Mesendoderm (in vitro differentiated cells): ENCODE results near the gene UGT2A2.

Experiments
- DNase-seq: peaks from one replicate; pipeline ENCODE4 v3.0.0; 2013
- H2AK5ac ChIP-seq: 2 replicates; pipeline ENCODE4 v1.6.1; 2013; ENCODE audit warnings: low read length, inconsistent platforms
- H2BK120ac ChIP-seq: 2 replicates; pipeline ENCODE4 v1.6.1; 2013; ENCODE audit warnings: low read depth, mild to moderate bottlenecking, low read length, moderate library complexity, mixed read lengths
- H2BK15ac ChIP-seq: replicated peaks from 2 replicates; pipeline ENCODE4 v1.6.1; 2013; ENCODE audit warnings: low read depth, mild to moderate bottlenecking, moderate library complexity
- H2BK5ac ChIP-seq: 2 replicates; pipeline ENCODE4 v1.6.1; 2013; ENCODE audit warnings: low read length, inconsistent platforms
- H3K18ac ChIP-seq: 2 replicates; pipeline ENCODE4 v1.6.1; 2013; ENCODE audit warnings: mild to moderate bottlenecking, low read length, mixed read lengths
- H3K23ac ChIP-seq: one replicate; pipeline ENCODE4 v1.6.1; 2013; ENCODE audit warnings: low read length
- H3K27ac ChIP-seq: 2 replicates; pipeline ENCODE4 v1.5.1; 2013; ENCODE audit warnings: low read depth, mild to moderate bottlenecking, inconsistent platforms, low read length, moderate library complexity
- H3K27me3 ChIP-seq: 2 replicates; pipeline ENCODE4 v1.6.1; 2013; ENCODE audit warnings: low read length, control low read depth, mild to moderate bottlenecking, inconsistent platforms; ENCODE audit not compliant: insufficient read depth, poor library complexity
- H3K36me3 ChIP-seq: 2 replicates; pipeline ENCODE4 v1.6.1; 2013; ENCODE audit warnings: low read length, inconsistent platforms; ENCODE audit not compliant: control insufficient read depth, insufficient read depth
- H3K4ac ChIP-seq: one replicate; pipeline ENCODE4 v1.6.1; 2013; ENCODE audit warnings: low read depth, mild to moderate bottlenecking, low read length, moderate library complexity
- H3K4me1 ChIP-seq: 2 replicates; pipeline ENCODE4 v1.6.1; 2013; ENCODE audit warnings: low read depth, low read length, inconsistent platforms; ENCODE audit not compliant: control insufficient read depth
- H3K4me2 ChIP-seq: 2 replicates; pipeline ENCODE4 v1.6.1; 2013; ENCODE audit warnings: low read length
- H3K4me3 ChIP-seq: 2 replicates; pipeline ENCODE4 v1.5.1; 2013; ENCODE audit warnings: mild to moderate bottlenecking, low read length
- H3K56ac ChIP-seq: one replicate; pipeline ENCODE4 v1.6.1; 2013; ENCODE audit warnings: low read length
- H3K79me1 ChIP-seq: 2 replicates; pipeline ENCODE4 v1.6.1; 2013; ENCODE audit warnings: low read length, inconsistent platforms
- H3K79me2 ChIP-seq: 2 replicates; pipeline ENCODE4 v1.6.1; 2013; ENCODE audit warnings: mild to moderate bottlenecking, low read length; ENCODE audit not compliant: control insufficient read depth, insufficient read depth
- H3K9ac ChIP-seq: 2 replicates; pipeline ENCODE4 v1.6.1; 2013; ENCODE audit warnings: low read length, inconsistent platforms
- H4K5ac ChIP-seq: one replicate; pipeline ENCODE4 v1.6.1; 2013; ENCODE audit warnings: low read length
- H4K8ac ChIP-seq: one replicate; pipeline ENCODE4 v1.6.1; 2013; ENCODE audit warnings: low read depth, mild to moderate bottlenecking, control low read depth, low read length, moderate library complexity
- WGBS: extraction: QIAGEN DNeasy Blood & Tissue Kit; methylation state at CpG from one replicate; pipeline ENCODE4 v1.1.7; 2013; ENCODE audit warnings: low lambda C conversion rate, missing lambda C conversion rate; ENCODE audit not compliant: insufficient coverage; ENCODE audit errors: extremely low coverage; 5-methylcytosine and 5-hydroxymethylcytosine counted together

UGT2A2 gene

DNA sequence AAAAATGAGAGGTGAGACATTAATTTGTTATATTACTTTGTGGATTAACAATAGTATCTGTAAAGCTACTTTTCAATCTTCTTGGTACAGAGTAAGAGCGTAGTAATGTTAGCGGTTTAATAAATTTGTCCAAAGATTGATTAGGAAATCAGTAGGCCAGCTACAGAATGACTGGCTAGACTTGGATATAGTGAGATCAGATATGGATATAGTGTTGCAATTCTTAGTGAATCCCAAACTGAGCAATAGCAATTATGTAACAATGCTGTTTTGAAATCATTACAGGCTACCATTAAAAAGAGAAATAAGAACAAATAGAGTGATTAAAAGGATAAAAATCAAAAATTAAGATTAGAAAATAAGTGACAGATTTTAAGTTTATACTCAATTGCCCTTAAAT is 847 bp upstream of the UGT2A2 start:
- no peaks in the 10 kb centered on the region for H3K36me3 ChIP-seq
- no peak overlapping the region for H2BK5ac ChIP-seq
- no peak for DNase-seq
- no peak overlapping the region for H3K18ac ChIP-seq
- H3K4me3 ChIP-seq, result no peak overlapping the region
- no peak overlapping the region for H2AK5ac ChIP-seq
- WGBS, result no CpG with 5 or more reads among the region's 2 CpGs
- H3K79me2 ChIP-seq, result no peaks in the 10 kb centered on the region
- no peaks in the 10 kb centered on the region for H3K27me3 ChIP-seq
- H3K4me2 ChIP-seq, result no peak overlapping the region
- no peak overlapping the region for H3K56ac ChIP-seq
- no peak overlapping the region for H3K27ac ChIP-seq
- no peaks in the 10 kb centered on the region for H3K79me1 ChIP-seq
- no peak overlapping the region for H4K8ac ChIP-seq
- no peaks in the 10 kb centered on the region for H3K4me1 ChIP-seq
- no peak overlapping the region for H2BK120ac ChIP-seq
- no peak overlapping the region for H3K9ac ChIP-seq
- no peak overlapping the region for H3K23ac ChIP-seq
- H4K5ac ChIP-seq, result no peak overlapping the region
- no peak overlapping the region for H3K4ac ChIP-seq
- H2BK15ac ChIP-seq, result no peak overlapping the region

- no peaks in the 10 kb centered on the region for H3K4me1 ChIP-seq
- no peak overlapping the region for H2AK5ac ChIP-seq
- no peaks in the 10 kb centered on the region for H3K27me3 ChIP-seq
- no peaks in the 10 kb centered on the region for H3K79me2 ChIP-seq
- H2BK5ac ChIP-seq, result no peak overlapping the region
- H2BK15ac ChIP-seq, result no peak overlapping the region
- H3K56ac ChIP-seq, result no peak overlapping the region
- H3K4ac ChIP-seq, result no peak overlapping the region
- H3K18ac ChIP-seq, result no peak overlapping the region
- DNase-seq, result peak; percentile 60
- no peaks in the 10 kb centered on the region for H3K79me1 ChIP-seq
- WGBS, result 100% methylated on average over 2 of the region's 6 CpGs
- no peaks in the 10 kb centered on the region for H3K36me3 ChIP-seq
- no peak overlapping the region for H3K4me3 ChIP-seq
- no peak overlapping the region for H4K5ac ChIP-seq
- no peak overlapping the region for H3K23ac ChIP-seq
- H4K8ac ChIP-seq, result no peak overlapping the region
- no peak overlapping the region for H3K4me2 ChIP-seq
- H3K9ac ChIP-seq, result no peak overlapping the region
- no peak overlapping the region for H3K27ac ChIP-seq
- no peak overlapping the region for H2BK120ac ChIP-seq
Measured at GRCh38 chr4:69617083-69617694, 22.3 kb downstream of the UGT2A2 start.

DNA sequence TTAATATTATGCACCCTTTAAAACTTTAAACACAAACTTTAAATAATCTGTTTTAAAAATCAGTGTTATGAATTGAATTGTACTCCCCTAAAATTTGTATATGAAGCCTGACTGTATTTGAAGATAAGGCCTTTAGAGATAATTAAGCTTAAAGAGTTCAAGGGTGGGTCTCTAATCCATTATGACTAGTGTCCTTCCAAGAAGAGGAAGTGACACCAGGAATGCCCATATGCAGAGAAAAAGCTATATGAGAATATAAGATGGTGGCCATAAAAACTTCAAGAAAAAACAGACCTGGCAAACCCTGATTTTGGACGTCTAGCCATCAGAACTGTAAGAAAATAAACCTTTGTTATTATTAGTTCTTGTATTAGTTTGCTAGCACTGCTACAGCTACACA is 29.0 kb downstream of the UGT2A2 start:
- WGBS, result no CpG with 5 or more reads among the region's 1 CpG
- H3K23ac ChIP-seq, result no peak overlapping the region
- H2AK5ac ChIP-seq, result no peak overlapping the region
- H3K4me1 ChIP-seq, result no peaks in the 10 kb centered on the region
- H3K79me2 ChIP-seq, result no peaks in the 10 kb centered on the region
- H3K18ac ChIP-seq, result no peak overlapping the region
- no peak overlapping the region for H3K56ac ChIP-seq
- no peaks in the 10 kb centered on the region for H3K36me3 ChIP-seq
- H3K27ac ChIP-seq, result no peak overlapping the region
- no peak overlapping the region for H2BK5ac ChIP-seq
- H2BK120ac ChIP-seq, result no peak overlapping the region
- H3K79me1 ChIP-seq, result no peaks in the 10 kb centered on the region
- H4K5ac ChIP-seq, result no peak overlapping the region
- no peak overlapping the region for H3K9ac ChIP-seq
- H3K27me3 ChIP-seq, result no peaks in the 10 kb centered on the region
- H4K8ac ChIP-seq, result no peak overlapping the region
- DNase-seq, result no peak
- H3K4me2 ChIP-seq, result no peak overlapping the region
- no peak overlapping the region for H3K4ac ChIP-seq
- H2BK15ac ChIP-seq, result no peak overlapping the region
- no peak overlapping the region for H3K4me3 ChIP-seq

DNA sequence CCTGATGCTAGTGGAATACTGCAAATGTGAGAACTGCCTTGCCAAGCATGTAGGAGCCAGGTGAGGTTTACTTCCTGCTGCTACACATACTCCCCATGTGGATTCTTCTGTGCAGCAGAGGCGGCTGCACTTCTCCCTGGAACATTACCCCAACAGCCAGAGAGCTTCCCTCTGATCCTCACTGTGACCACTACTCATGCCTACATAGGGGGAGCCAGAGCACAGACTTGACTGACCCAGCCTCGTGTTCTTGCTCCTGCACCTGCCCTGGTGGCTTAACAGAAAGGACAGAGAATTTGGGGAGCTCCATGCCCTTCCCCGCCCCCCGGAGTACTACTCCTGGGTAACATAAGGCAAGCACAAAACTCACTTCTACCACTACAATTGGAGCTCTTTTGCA is 38.4 kb downstream of the UGT2A2 start:
- WGBS, result no CpG with 5 or more reads among the region's 4 CpGs
- Histone ChIP-seq H3K9ac (no peak overlapping the region), H3K4me3 (no peak overlapping the region), H3K4me1 (no peaks in the 10 kb centered on the region), H3K4me2 (no peak overlapping the region), H2BK5ac (no peak overlapping the region), H3K18ac (no peak overlapping the region), H3K79me1 (no peaks in the 10 kb centered on the region), H2BK120ac (no peak overlapping the region), H4K5ac (no peak overlapping the region), H3K23ac (no peak overlapping the region), H2AK5ac (no peak overlapping the region), H3K27me3 (no peaks in the 10 kb centered on the region), H2BK15ac (no peak overlapping the region), H3K56ac (no peak overlapping the region), H3K27ac (no peak overlapping the region), H3K4ac (no peak overlapping the region), H3K36me3 (no peaks in the 10 kb centered on the region), H4K8ac (no peak overlapping the region), H3K79me2 (no peaks in the 10 kb centered on the region)
- DNase-seq, result peak; percentile 19

DNA sequence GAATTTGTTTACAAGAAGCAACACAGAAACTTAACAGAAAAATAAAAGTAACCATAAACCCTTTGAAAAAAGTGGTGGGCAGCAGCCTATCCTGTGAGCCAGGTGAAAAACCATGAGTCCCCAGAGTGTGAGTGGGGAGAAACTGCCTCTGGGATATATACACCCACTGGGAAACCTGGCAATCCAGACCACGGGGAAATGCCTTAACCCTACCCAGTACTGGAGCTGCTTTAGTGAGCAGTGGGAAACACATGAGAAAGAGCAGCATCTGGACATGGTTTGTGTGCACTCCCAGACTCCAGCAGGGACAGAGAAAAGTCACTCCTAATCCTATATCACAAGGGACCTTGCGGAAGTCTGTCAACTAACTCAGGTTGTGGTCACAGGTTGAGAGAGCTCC is 39.4 kb downstream of the UGT2A2 start:
- no peak overlapping the region for H3K23ac ChIP-seq
- no peak overlapping the region for H2BK120ac ChIP-seq
- no peaks in the 10 kb centered on the region for H3K4me1 ChIP-seq
- no peaks in the 10 kb centered on the region for H3K79me2 ChIP-seq
- H3K79me1 ChIP-seq, result no peaks in the 10 kb centered on the region
- no peak overlapping the region for H3K27ac ChIP-seq
- no peak overlapping the region for H4K5ac ChIP-seq
- no peak overlapping the region for H3K9ac ChIP-seq
- H3K4ac ChIP-seq, result no peak overlapping the region
- H3K4me3 ChIP-seq, result no peak overlapping the region
- no peak overlapping the region for H3K56ac ChIP-seq
- H3K27me3 ChIP-seq, result no peaks in the 10 kb centered on the region
- no peak overlapping the region for H4K8ac ChIP-seq
- DNase-seq, result no peak
- no peak overlapping the region for H3K4me2 ChIP-seq
- H3K18ac ChIP-seq, result no peak overlapping the region
- H2BK5ac ChIP-seq, result no peak overlapping the region
- no peaks in the 10 kb centered on the region for H3K36me3 ChIP-seq
- no CpG with 5 or more reads among the region's 2 CpGs for WGBS
- H2BK15ac ChIP-seq, result no peak overlapping the region
- no peak overlapping the region for H2AK5ac ChIP-seq

GRCh38 chr4:69594382-69594781 is 45.1 kb downstream of the UGT2A2 start:
- H3K36me3 ChIP-seq, result no peaks in the 10 kb centered on the region
- no peak overlapping the region for H3K23ac ChIP-seq
- H3K18ac ChIP-seq, result no peak overlapping the region
- no peaks in the 10 kb centered on the region for H3K79me2 ChIP-seq
- no peak overlapping the region for H3K4me2 ChIP-seq
- H3K27ac ChIP-seq, result no peak overlapping the region
- no peak overlapping the region for H2BK5ac ChIP-seq
- no peak overlapping the region for H2BK15ac ChIP-seq
- peak; percentile 70 for DNase-seq
- H3K27me3 ChIP-seq, result no peaks in the 10 kb centered on the region
- no peak overlapping the region for H3K9ac ChIP-seq
- WGBS, result no CpG with 5 or more reads among the region's 4 CpGs
- H2BK120ac ChIP-seq, result no peak overlapping the region
- no peaks in the 10 kb centered on the region for H3K79me1 ChIP-seq
- H4K5ac ChIP-seq, result no peak overlapping the region
- H3K4ac ChIP-seq, result no peak overlapping the region
- H4K8ac ChIP-seq, result no peak overlapping the region
- H3K4me1 ChIP-seq, result no peaks in the 10 kb centered on the region
- H2AK5ac ChIP-seq, result no peak overlapping the region
- no peak overlapping the region for H3K56ac ChIP-seq
- no peak overlapping the region for H3K4me3 ChIP-seq
